Measurements from ENCODE around the gene CRTC2.
A peak's percentile ranks its signal among the peaks of the same experiment; 100 is the strongest.

The CRTC2 gene

DNA sequence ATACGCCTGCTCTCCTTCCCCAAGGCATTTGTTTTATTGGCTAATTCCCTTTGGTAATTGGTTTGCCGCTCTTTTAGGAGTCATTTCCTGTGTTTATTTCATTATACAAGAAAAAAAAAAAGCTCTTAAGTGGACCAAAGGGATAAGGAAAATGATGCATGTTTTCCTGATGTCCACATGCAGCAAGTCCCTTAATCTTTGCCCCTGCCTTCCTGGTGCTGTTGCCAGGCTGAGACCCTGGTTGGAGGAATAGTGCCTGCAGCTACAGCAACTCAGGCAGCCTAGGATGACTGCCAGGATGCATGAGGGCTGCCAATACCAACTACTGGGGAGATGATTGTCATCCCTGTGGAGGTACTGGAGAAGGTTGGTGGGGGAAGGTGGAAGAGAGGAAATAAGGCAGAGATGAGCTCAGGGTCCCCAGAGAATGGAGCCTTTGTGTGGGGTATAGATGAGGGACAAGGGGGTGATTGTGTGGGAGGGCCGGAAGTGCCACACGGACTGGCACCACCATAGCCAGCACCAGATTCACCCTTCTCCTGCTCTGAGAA, 29.5 kb downstream of the CRTC2 start:
- DNase-seq (ENCODE audit: low read depth): no peak
- no peak overlapping the region for H3K4me3 ChIP-seq (ENCODE audit: control insufficient read depth, low read depth, low read length)
- no peak for TF ChIP-seq CTCF (IDR thresholded peaks at IDR 0.05; ENCODE audit: control insufficient read depth, insufficient read depth, low read depth, low read length, missing control alignments)

DNA sequence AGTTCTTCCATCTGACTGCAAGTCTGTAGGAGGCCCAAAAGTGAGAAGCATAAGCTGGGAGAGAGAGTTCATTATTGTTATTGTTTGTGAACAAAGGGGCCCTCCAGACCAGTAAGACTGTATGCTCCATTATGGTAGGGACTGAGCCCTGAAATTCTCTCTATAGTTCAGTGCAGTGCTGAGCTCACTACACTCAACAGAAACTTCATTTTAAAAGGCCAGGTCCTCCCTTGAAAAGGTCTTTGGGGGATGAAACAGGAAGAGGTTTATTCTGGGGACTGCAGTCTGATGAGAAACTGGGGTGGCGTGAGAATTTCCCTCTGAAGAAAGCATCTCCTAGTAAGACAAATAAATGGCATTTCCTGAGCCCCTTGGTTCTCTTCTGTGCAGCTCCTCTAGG, 30.2 kb downstream of the CRTC2 start:
- H3K4me3 ChIP-seq (ENCODE audit: control insufficient read depth, low read depth, low read length): no peak overlapping the region
- DNase-seq (ENCODE audit: low read depth): no peak
- no peak for TF ChIP-seq CTCF (IDR thresholded peaks at IDR 0.05; ENCODE audit: control insufficient read depth, insufficient read depth, low read depth, low read length, missing control alignments)

GRCh38 chr1:153926405-153926804, 32.0 kb downstream of the CRTC2 start:
- DNase-seq (ENCODE audit: low read depth): no peak
- H3K4me3 ChIP-seq (ENCODE audit: control insufficient read depth, low read depth, low read length): no peak overlapping the region
- no peak for TF ChIP-seq CTCF (IDR thresholded peaks at IDR 0.05; ENCODE audit: control insufficient read depth, insufficient read depth, low read depth, low read length, missing control alignments)

GRCh38 chr1:153922972-153923925, 35.2 kb downstream of the CRTC2 start, which contains the start of gene GATAD2B:
Gene GATAD2B, minus strand, starts transcription at chr1:153922972. Its CDS starts 94,625 bp downstream, at chr1:153828347.
- H3K4me3 ChIP-seq (ENCODE audit: control insufficient read depth, low read depth, low read length): peak within 1 kb of the TSS; percentile 82
- no peak for TF ChIP-seq CTCF (IDR thresholded peaks at IDR 0.05; ENCODE audit: control insufficient read depth, insufficient read depth, low read depth, low read length, missing control alignments)
- peak; percentile 100 for DNase-seq (ENCODE audit: low read depth)

DNA sequence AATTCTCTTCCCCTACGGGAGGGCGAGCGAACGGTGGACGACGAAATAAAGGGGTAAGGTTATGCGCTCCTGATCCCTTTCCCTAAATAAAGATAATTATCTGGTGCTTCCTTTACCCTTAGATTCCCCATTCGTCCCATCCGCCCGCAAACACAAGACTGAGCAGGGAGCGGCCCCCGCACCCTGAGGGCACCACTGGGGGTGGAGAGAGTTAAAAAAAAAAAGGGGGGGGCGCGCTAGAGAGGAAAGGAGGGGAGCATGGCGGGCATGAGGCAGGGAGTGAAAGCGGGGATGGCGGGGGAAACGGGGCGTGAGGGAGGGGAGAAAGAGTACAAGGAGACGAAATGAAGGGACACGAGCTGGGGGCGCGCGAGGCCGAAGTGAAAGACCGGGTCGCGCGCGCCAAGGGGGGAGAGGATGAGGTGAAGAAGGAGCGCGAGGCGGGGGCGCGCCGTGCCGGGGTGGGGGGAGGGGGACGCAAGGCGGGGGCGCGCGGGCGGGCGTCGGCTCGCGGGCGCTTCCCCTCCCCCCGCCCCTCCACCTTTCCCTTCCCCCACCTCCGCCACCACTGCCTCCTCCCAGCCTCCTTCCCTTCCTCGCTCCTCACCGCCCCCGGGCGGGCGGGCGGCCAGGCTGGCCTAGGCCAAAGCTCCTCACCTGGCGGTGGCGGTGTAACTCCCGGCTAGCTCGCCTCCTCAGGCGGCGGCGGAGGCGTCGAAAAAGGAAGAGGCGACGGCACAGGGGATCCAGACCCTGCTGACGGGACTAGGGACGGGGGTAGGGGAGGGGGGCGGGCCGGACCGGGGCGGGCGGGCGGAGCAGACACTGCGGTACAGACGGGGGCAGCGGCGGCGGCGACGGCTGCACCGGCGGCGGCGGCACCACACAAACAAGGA, 36.1 kb downstream of the CRTC2 start:
- peak overlapping the region; percentile 82 for H3K4me3 ChIP-seq (ENCODE audit: control insufficient read depth, low read depth, low read length)
- DNase-seq (ENCODE audit: low read depth): no peak
- no peak for TF ChIP-seq CTCF (IDR thresholded peaks at IDR 0.05; ENCODE audit: control insufficient read depth, insufficient read depth, low read depth, low read length, missing control alignments)

DNA sequence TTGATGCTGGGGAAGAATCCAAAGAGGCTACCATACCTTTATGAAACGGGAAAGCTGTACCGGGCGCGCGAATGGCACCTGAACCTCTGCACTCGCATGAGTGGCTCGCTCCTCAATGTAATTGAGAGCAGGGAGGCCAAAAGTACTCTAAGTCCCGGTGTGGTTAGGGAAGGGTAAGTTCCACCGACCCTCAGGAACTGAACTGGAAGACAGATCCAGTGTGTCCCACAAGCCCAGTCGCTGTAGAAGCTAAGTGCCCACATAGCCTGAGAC, 36.7 kb downstream of the CRTC2 start:
- DNase-seq (ENCODE audit: low read depth): no peak
- no peak for TF ChIP-seq CTCF (IDR thresholded peaks at IDR 0.05; ENCODE audit: control insufficient read depth, insufficient read depth, low read depth, low read length, missing control alignments)
- H3K4me3 ChIP-seq (ENCODE audit: control insufficient read depth, low read depth, low read length): peak overlapping the region; percentile 82

Data from AG09309 (cell line).